ENCODE results near the gene SLC4A5.

DNA sequence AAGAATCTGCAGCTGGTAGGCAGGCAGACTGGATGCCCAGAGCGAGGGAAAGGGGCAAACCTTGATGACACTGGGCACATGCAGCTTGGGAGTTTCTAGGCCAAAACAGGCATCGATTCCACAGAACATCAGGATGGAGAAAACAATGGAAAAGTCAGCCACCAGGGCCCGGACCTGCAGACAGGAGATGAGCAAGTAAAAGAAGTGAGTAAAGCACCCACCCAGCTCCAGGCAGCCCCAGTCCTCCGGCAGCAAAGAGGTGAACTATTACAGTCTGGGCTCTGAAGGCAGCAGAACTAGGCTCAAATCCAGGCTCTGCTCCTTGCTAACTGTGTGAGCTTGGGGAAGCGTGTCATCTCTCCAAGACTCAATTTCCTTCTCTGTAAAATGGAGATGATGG is 108.2 kb downstream of the SLC4A5 start:
- TF ChIP-seq, protein P1, sequence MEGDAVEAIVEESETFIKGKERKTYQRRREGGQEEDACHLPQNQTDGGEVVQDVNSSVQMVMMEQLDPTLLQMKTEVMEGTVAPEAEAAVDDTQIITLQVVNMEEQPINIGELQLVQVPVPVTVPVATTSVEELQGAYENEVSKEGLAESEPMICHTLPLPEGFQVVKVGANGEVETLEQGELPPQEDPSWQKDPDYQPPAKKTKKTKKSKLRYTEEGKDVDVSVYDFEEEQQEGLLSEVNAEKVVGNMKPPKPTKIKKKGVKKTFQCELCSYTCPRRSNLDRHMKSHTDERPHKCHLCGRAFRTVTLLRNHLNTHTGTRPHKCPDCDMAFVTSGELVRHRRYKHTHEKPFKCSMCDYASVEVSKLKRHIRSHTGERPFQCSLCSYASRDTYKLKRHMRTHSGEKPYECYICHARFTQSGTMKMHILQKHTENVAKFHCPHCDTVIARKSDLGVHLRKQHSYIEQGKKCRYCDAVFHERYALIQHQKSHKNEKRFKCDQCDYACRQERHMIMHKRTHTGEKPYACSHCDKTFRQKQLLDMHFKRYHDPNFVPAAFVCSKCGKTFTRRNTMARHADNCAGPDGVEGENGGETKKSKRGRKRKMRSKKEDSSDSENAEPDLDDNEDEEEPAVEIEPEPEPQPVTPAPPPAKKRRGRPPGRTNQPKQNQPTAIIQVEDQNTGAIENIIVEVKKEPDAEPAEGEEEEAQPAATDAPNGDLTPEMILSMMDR (IDR thresholded peaks at IDR 0.05) = no peak
- no peak for TF ChIP-seq POLR2A (IDR thresholded peaks at IDR 0.05)
- TF ChIP-seq POLR2AphosphoS5 (IDR thresholded peaks at IDR 0.05) = no peak

All from upper lobe of left lung (tissue), 4 donors.